ENCODE measurements around the gene MPST. TPM values are rescaled to one million over a fixed set of nuclear protein-coding genes. Genes with fewer than 3 reads are reported as not detected.

Gene MPST
- total RNA-seq, 1 donor from 2014 or later, result 102 TPM

GRCh38 chr22:37079158-37079557 is 59.6 kb downstream of the MPST start:
- no peak for DNase-seq (ENCODE audit: low read depth in 2 of 2)

Other genes starting within 250 kb of the MPST start
- gene IFT27, start 243.6 kb upstream of the MPST start, total RNA-seq, result 10.8 and 16.2 TPM in 2 replicates
- gene PVALB, start 202.7 kb upstream of the MPST start, total RNA-seq, result not detected in 2 replicates
- 0.13 TPM in 1 of 2 replicates, not detected in the other for gene NCF4, start 158.7 kb upstream of the MPST start, total RNA-seq
- gene CSF2RB, start 106.1 kb upstream of the MPST start, total RNA-seq, result 2.8 and 7.1 TPM in 2 replicates
- 50.2 and 62.0 TPM in 2 replicates for gene TST, start 295 bp upstream of the MPST start, total RNA-seq
- gene KCTD17, start 32.0 kb downstream of the MPST start, total RNA-seq, result 50.6 and 74.3 TPM in 2 replicates
- gene TMPRSS6, start 90.0 kb downstream of the MPST start, total RNA-seq, result not detected in 2 replicates
- gene IL2RB, start 130.2 kb downstream of the MPST start, total RNA-seq, result not detected in 2 replicates
- 5.0 and 6.6 TPM in 2 replicates for gene C1QTNF6, start 168.5 kb downstream of the MPST start, total RNA-seq
- not detected in 2 replicates for gene SSTR3, start 192.7 kb downstream of the MPST start, total RNA-seq
- 11.8 and 12.8 TPM in 2 replicates for gene RAC2, start 224.5 kb downstream of the MPST start, total RNA-seq